DND-41 (cell line): ENCODE data around the gene CREG2.

Experiments
- ATAC-seq: fragments of 200-7000 bp; cut with Tn5 transposase; 3 replicates; pipeline ENCODE4 v1.9.1; 2021; ENCODE audit warnings: low read depth; ENCODE audit not compliant: insufficient read depth
- DNase-seq: peaks from one replicate; pipeline ENCODE4 v3.0.0-alpha.2; 2020
- H2AFZ ChIP-seq: 2 replicates; pipeline ENCODE4 v1.6.0; 2012; ENCODE audit warnings: low read depth, low read length
- H3K27ac ChIP-seq: 2 replicates; pipeline ENCODE4 v1.5.1; 2012; ENCODE audit warnings: low read length, inconsistent platforms
- H3K27me3 ChIP-seq: fragments of 200-600 bp; sonication (generic); 2 replicates; pipeline ENCODE4 v1.6.0; 2012; ENCODE audit warnings: low read length, mild to moderate bottlenecking, inconsistent platforms; ENCODE audit not compliant: insufficient read depth, poor library complexity
- H3K36me3 ChIP-seq: 2 replicates; pipeline ENCODE4 v1.5.1; 2012; ENCODE audit warnings: low read length, inconsistent platforms; ENCODE audit not compliant: insufficient read depth
- H3K4me1 ChIP-seq: 2 replicates; pipeline ENCODE4 v1.5.1; 2012; ENCODE audit warnings: mild to moderate bottlenecking, low read length; ENCODE audit not compliant: insufficient read depth
- H3K4me2 ChIP-seq: 2 replicates; pipeline ENCODE4 v1.6.0; 2012; ENCODE audit warnings: mild to moderate bottlenecking, moderate library complexity, low read length, inconsistent platforms; ENCODE audit not compliant: insufficient read depth
- H3K4me3 ChIP-seq, 2 experiments: fragments of 200-600 bp in 1 of 2; shearing (Covaris generic) in 1 of 2; 2 replicates each; pipeline ENCODE4 v1.5.1; 2012 to 2016; ENCODE audit warnings: inconsistent platforms in 2 of 2, low read length in 2 of 2, mild to moderate bottlenecking in 2 of 2, low read depth in 1 of 2, moderate library complexity in 1 of 2
- H3K79me2 ChIP-seq: 2 replicates; pipeline ENCODE4 v1.6.0; 2012; ENCODE audit warnings: low read length, inconsistent platforms; ENCODE audit not compliant: insufficient read depth
- H3K9ac ChIP-seq: 2 replicates; pipeline ENCODE4 v1.6.0; 2012; ENCODE audit warnings: low read depth, mild to moderate bottlenecking, inconsistent platforms, low read length, moderate library complexity
- H3K9me3 ChIP-seq: 2 replicates; pipeline ENCODE4 v1.5.1; 2012; ENCODE audit warnings: low read length, moderate library complexity, mild to moderate bottlenecking, inconsistent platforms; ENCODE audit not compliant: insufficient read depth, severe bottlenecking
- H4K20me1 ChIP-seq: 2 replicates; pipeline ENCODE4 v1.6.0; 2012; ENCODE audit warnings: low read length; ENCODE audit not compliant: insufficient read depth
- CTCF ChIP-seq: IDR thresholded peaks from 2 replicates; pipeline ENCODE4 v1.5.1; 2012; ENCODE audit warnings: borderline replicate concordance, low read length, moderate library complexity, mild to moderate bottlenecking; ENCODE audit not compliant: poor library complexity, severe bottlenecking; ENCODE audit errors: extremely low read depth
- EZH2 ChIP-seq: IDR thresholded peaks from 3 replicates; pipeline ENCODE4 v1.6.1; 2012; ENCODE audit warnings: borderline replicate concordance, low read depth, mild to moderate bottlenecking, moderate library complexity, low read length, inconsistent platforms; ENCODE audit not compliant: severe bottlenecking

CREG2 gene

DNA sequence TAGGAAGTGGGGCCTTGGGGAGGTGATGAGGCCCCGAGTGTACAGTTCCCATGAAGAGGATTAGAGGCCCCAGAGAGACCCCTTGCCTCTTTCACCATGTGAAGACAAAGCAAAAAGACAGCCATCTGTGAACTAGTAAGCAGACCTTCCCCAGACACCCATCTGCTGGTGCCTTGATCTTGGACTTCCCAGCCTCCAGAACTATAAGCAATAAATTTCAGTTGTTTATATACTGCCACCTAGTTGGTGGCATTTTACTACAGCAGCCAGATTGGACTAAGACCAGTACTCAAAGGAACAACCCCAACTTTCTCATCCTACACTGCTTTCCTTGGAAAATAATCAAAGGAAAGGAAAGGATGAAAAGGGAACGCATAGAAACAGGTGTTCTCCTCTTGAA, 27.9 kb upstream of the CREG2 start:
- Histone ChIP-seq H3K27ac (no peak overlapping the region), H2AFZ (no peak overlapping the region), H4K20me1 (no peaks in the 10 kb centered on the region), H3K4me3 (no peak overlapping the region), H3K36me3 (peaks cover 10% of the 10 kb centered on the region), H3K9ac (no peak overlapping the region), H3K79me2 (no peaks in the 10 kb centered on the region), H3K4me1 (no peaks in the 10 kb centered on the region), H3K9me3 (no peaks in the 10 kb centered on the region), H3K4me2 (no peak overlapping the region), H3K27me3 (no peaks in the 10 kb centered on the region)
- ATAC-seq: no peak
- DNase-seq: no peak
- TF ChIP-seq EZH2 (no peak), CTCF (peak; percentile 25)

GRCh38 chr2:101412092-101412694, 24.9 kb upstream of the CREG2 start:
- H3K9me3 ChIP-seq: no peaks in the 10 kb centered on the region
- H3K4me3 ChIP-seq: no peak overlapping the region
- H3K79me2 ChIP-seq: no peaks in the 10 kb centered on the region
- ATAC-seq (no peak), DNase-seq (no peak)
- no peaks in the 10 kb centered on the region for H3K4me1 ChIP-seq
- TF ChIP-seq EZH2: no peak
- no peak for TF ChIP-seq CTCF
- no peak overlapping the region for H3K4me2 ChIP-seq
- peaks cover 4% of the 10 kb centered on the region for H3K36me3 ChIP-seq
- no peak overlapping the region for H3K27ac ChIP-seq
- no peak overlapping the region for H2AFZ ChIP-seq
- no peak overlapping the region for H3K9ac ChIP-seq
- H3K27me3 ChIP-seq: no peaks in the 10 kb centered on the region
- no peaks in the 10 kb centered on the region for H4K20me1 ChIP-seq

- ATAC-seq (no peak), DNase-seq (no peak)
- H3K79me2 ChIP-seq: no peaks in the 10 kb centered on the region
- H3K9me3 ChIP-seq: no peaks in the 10 kb centered on the region
- H3K4me1 ChIP-seq: no peaks in the 10 kb centered on the region
- TF ChIP-seq EZH2: no peak
- TF ChIP-seq CTCF: no peak
- no peak overlapping the region for H2AFZ ChIP-seq
- no peak overlapping the region for H3K4me3 ChIP-seq
- H3K27ac ChIP-seq: no peak overlapping the region
- no peak overlapping the region for H3K4me2 ChIP-seq
- H3K9ac ChIP-seq: no peak overlapping the region
- peaks cover 4% of the 10 kb centered on the region for H3K36me3 ChIP-seq
- no peaks in the 10 kb centered on the region for H4K20me1 ChIP-seq
- H3K27me3 ChIP-seq: no peaks in the 10 kb centered on the region
Observed at GRCh38 chr2:101410746-101411145, 23.4 kb upstream of the CREG2 start.
